SK-N-SH (cell line): ENCODE data around the gene SCAI. TPM values are rescaled to one million over a fixed set of nuclear protein-coding genes. Genes with fewer than 3 reads are reported as not detected.

ENCODE experiments used
- CHD2 ChIP-seq: fragments of 150-350 bp; IDR thresholded peaks from 2 replicates; pipeline ENCODE4 v1.6.1; 2018; ENCODE audit warnings: low read length; ENCODE audit not compliant: partially characterized antibody
- ELF1 ChIP-seq: IDR thresholded peaks from 2 replicates; pipeline ENCODE4 v1.4.0; 2012
- FOSL2 ChIP-seq: IDR thresholded peaks from 2 replicates; pipeline ENCODE4 v1.4.0; 2012; ENCODE audit warnings: low read depth, mild to moderate bottlenecking, moderate library complexity, borderline replicate concordance
- FOXJ3 ChIP-seq: sonication (generic); formaldehyde crosslinking; IDR thresholded peaks from 2 replicates; pipeline ENCODE4 v1.5.1; 2020; ENCODE audit warnings: mild to moderate bottlenecking, missing genetic modification reagents
- FOXM1 ChIP-seq: IDR thresholded peaks from 2 replicates; pipeline ENCODE4 v1.4.0; 2012; ENCODE audit warnings: low read depth, mild to moderate bottlenecking
- GABPA ChIP-seq: IDR thresholded peaks from 2 replicates; pipeline ENCODE4 v1.4.0; 2012; ENCODE audit warnings: low read depth, mild to moderate bottlenecking
- GATA2 ChIP-seq: sonication (generic); formaldehyde crosslinking; IDR thresholded peaks from 2 replicates; pipeline ENCODE4 v1.5.0; 2020; ENCODE audit warnings: mild to moderate bottlenecking, missing genetic modification reagents
- JUND ChIP-seq: IDR thresholded peaks from 2 replicates; pipeline ENCODE4 v1.4.0; 2012
- MAX ChIP-seq: IDR thresholded peaks from 2 replicates; pipeline ENCODE4 v1.4.0; 2012; ENCODE audit warnings: low read depth
- MEF2A ChIP-seq: IDR thresholded peaks from 2 replicates; pipeline ENCODE4 v1.4.0; 2012; ENCODE audit warnings: low read depth, borderline replicate concordance
- MXI1 ChIP-seq: IDR thresholded peaks from 2 replicates; pipeline ENCODE4 v1.6.1; 2012; ENCODE audit warnings: mild to moderate bottlenecking, low read depth, low read length, improper control_type of control experiment
- PBX3 ChIP-seq: IDR thresholded peaks from 2 replicates; pipeline ENCODE4; 2012
- POLR2AphosphoS5 ChIP-seq: IDR thresholded peaks from 2 replicates; pipeline ENCODE4 v1.6.1; 2012; ENCODE audit warnings: low read depth, low read length
- RAD21 ChIP-seq: IDR thresholded peaks from 2 replicates; pipeline ENCODE4 v1.6.1; 2012; ENCODE audit warnings: mild to moderate bottlenecking, low read length
- RCOR1 ChIP-seq: fragments of 150-350 bp; IDR thresholded peaks from 2 replicates; pipeline ENCODE4 v1.6.1; 2017; ENCODE audit warnings: antibody characterized with exemption, low read length
- REST ChIP-seq: IDR thresholded peaks from 2 replicates; pipeline ENCODE4 v1.6.1; 2012; ENCODE audit warnings: mild to moderate bottlenecking, low read depth, low read length, moderate library complexity
- RFX5 ChIP-seq: IDR thresholded peaks from 2 replicates; pipeline ENCODE4 v1.6.1; 2012; ENCODE audit warnings: mild to moderate bottlenecking, improper control_type of control experiment, low read length
- TCF12 ChIP-seq: IDR thresholded peaks from 2 replicates; pipeline ENCODE4 v1.4.0; 2012
- USF2 ChIP-seq: fragments of 150-350 bp; IDR thresholded peaks from 2 replicates; pipeline ENCODE4 v1.6.1; 2017; ENCODE audit warnings: antibody characterized with exemption, low read length, low read depth, borderline replicate concordance
- YY1 ChIP-seq: IDR thresholded peaks from 2 replicates; pipeline ENCODE4 v1.4.0; 2012; ENCODE audit warnings: low read depth, mild to moderate bottlenecking
- polyA plus RNA-seq, 3 experiments: library from polyadenylated mRNA; depleted of rRNA; stranded (reverse); fragments of >200 nt; gene quantifications; 2 replicates each; pipeline ENCODE4 v1.2.3, GENCODE V29; 2012
- TF ChIP-seq, protein P1 (sequence below): fragments of 150-350 bp; IDR thresholded peaks from 2 replicates; pipeline ENCODE4 v1.6.1; 2016; ENCODE audit warnings: mild to moderate bottlenecking, low read depth, low read length

SCAI gene
- polyA plus RNA-seq, 1 of the 3 experiments (the other 2 are of a cell fraction), result 0.85 TPM

DNA sequence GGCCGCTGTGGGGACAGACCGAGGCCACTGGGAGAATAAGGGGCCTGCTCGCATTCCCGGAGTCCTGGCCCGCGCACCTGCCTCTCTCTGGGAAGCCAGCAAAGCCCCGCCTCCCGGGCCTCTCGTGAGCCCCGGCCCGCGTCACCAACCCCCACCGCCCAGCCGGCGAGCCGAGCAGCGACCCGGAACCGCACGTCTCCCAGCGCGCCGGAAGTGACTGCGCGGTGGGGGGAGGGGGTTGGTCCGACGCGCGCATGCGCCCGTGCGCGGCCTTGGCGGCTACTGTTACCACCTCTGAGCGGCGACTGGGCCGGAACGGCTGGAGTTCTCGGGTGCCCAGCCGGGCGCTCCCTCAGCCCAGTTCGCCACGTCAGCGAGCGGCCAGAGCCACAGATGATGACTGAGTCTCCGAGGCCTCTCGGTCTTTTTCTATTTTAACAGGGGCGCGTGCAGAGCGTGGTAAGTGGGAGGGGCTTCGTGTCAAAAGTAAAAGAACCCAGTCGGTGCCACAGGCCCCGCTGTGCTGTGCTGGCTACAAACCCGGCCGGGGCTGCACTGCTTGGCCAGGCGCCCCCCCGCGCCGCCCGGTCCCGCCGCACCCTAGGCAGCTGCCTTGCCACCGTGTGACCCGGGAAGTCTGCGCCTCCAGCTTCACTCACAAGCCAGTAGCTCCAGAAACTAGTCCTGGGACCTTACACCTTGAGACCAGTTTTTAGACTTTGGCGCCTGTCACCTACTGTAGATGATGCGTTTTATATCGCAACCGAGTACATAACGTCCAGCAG lies 202.2 kb downstream of the SCAI start, which contains the start of gene GOLGA1 (continued):
- peak; percentile 78; the same call in 1 of the 2 replicates for TF ChIP-seq MAX
- TF ChIP-seq USF2, result no peak
- TF ChIP-seq MEF2A, result no peak
- TF ChIP-seq, protein P1, sequence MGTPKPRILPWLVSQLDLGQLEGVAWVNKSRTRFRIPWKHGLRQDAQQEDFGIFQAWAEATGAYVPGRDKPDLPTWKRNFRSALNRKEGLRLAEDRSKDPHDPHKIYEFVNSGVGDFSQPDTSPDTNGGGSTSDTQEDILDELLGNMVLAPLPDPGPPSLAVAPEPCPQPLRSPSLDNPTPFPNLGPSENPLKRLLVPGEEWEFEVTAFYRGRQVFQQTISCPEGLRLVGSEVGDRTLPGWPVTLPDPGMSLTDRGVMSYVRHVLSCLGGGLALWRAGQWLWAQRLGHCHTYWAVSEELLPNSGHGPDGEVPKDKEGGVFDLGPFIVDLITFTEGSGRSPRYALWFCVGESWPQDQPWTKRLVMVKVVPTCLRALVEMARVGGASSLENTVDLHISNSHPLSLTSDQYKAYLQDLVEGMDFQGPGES, result no peak
- no peak for TF ChIP-seq JUND
- TF ChIP-seq FOSL2, result no peak
- no peak for TF ChIP-seq RCOR1
- TF ChIP-seq FOXJ3 (CRISPR knock-in tag), result no peak
- no peak for TF ChIP-seq GATA2 (CRISPR knock-in tag)
- TF ChIP-seq POLR2AphosphoS5, result peak; percentile 93
- peak; percentile 85 for TF ChIP-seq MXI1
- TF ChIP-seq FOXM1, result peak; percentile 62; the same call in 1 of the 2 replicates
- TF ChIP-seq CHD2, result peak; percentile 97
- TF ChIP-seq GABPA, result peak; percentile 95
- TF ChIP-seq YY1, result no peak
- TF ChIP-seq ELF1, result peak; percentile 84
- TF ChIP-seq REST, result peak; percentile 15; the same call in 1 of the 2 replicates
- TF ChIP-seq RFX5, result peak; percentile 52; the same call in 1 of the 2 replicates
- TF ChIP-seq RAD21, result no peak
- no peak for TF ChIP-seq TCF12
- TF ChIP-seq PBX3, result no peak
- TF ChIP-seq, all 33 proteins: peak for 15
